ENCODE results near the gene MYL7. TPM values are rescaled to one million over a fixed set of nuclear protein-coding genes. Genes with fewer than 3 reads are reported as not detected.

MYL7 gene
- total RNA-seq, 5 donors from 2014 or later (not counting 1 experiment from before 2014, with no cell fraction given), result not detected

GRCh38 chr7:44186736-44187135, 45.6 kb upstream of the MYL7 start:
- H3K27ac Mint-ChIP-seq, result no peak overlapping the region
- CTCF ChIA-PET, result interaction anchor here in 1 of 2 donors (0.6 kb wide), 1 partner anchor 101 kb away, joined by 4 read pairs; no protein-coding TSS in a partner anchor
- Histone ChIP-seq H3K9me3 (no peaks in the 10 kb centered on the region), H3K27ac (ENCODE audit: low read length) (no peak overlapping the region), H3K4me3 (ENCODE audit: control insufficient read depth in 1 of 2, extremely low read depth in 1 of 2, low read length in 1 of 2) (no peak overlapping the region), H3K36me3 (ENCODE audit: control insufficient read depth in 2 of 2, extremely low read depth in 1 of 2, insufficient read depth in 1 of 2, low read length in 1 of 2) (no peaks in the 10 kb centered on the region), H3K27me3 (replicated peaks in 1 of 2; ENCODE audit: control insufficient read depth in 2 of 2, extremely low read depth in 1 of 2, insufficient read depth in 2 of 2, low read length in 1 of 2) (peaks cover 0 to 29% of the 10 kb centered on the region in 2 experiments), H3K4me1 (ENCODE audit: control insufficient read depth in 1 of 2, extremely low read depth in 1 of 2, insufficient read depth in 2 of 2, low read length in 2 of 2) (no peaks in the 10 kb centered on the region)
- DNase-seq, result no peak
- no CpG with 5 or more reads among the region's 5 CpGs for WGBS (ENCODE audit: insufficient coverage)
- no peaks in the 10 kb centered on the region for H3K27me3 Mint-ChIP-seq
- ATAC-seq (replicated peaks in 1 of 4), result no peak
- POLR2A ChIA-PET, result interaction anchor here in 1 of 2 donors (0.5 kb wide), 1 partner anchor 15 kb away, joined by 4 read pairs; no protein-coding TSS in a partner anchor
- peaks cover 0 to 8% (median 0%) of the 10 kb centered on the region in 3 donors for H3K9me3 Mint-ChIP-seq
- H3K36me3 Mint-ChIP-seq, result no peaks in the 10 kb centered on the region
- no peaks in the 10 kb centered on the region for H3K4me1 Mint-ChIP-seq
- no peak overlapping the region for H3K4me3 Mint-ChIP-seq

GRCh38 chr7:44185729-44186128, 44.6 kb upstream of the MYL7 start:
- no peak overlapping the region for H3K4me3 ChIP-seq (ENCODE audit: control insufficient read depth in 1 of 2, extremely low read depth in 1 of 2, low read length in 1 of 2)
- ChIA-PET CTCF (no interaction called here), POLR2A (no interaction called here)

GRCh38 chr7:44184873-44185446, 43.8 kb upstream of the MYL7 start:
- ATAC-seq (replicated peaks in 1 of 4), result no peak

More at GRCh38 chr7:44185729-44186128, 44.6 kb upstream of the MYL7 start:
- Mint-ChIP-seq H3K27me3 (no peaks in the 10 kb centered on the region), H3K4me1 (no peaks in the 10 kb centered on the region), H3K4me3 (no peak overlapping the region), H3K27ac (no peak overlapping the region), H3K9me3 (peaks cover 0 to 8% (median 0%) of the 10 kb centered on the region in 3 donors), H3K36me3 (no peaks in the 10 kb centered on the region)
- WGBS (ENCODE audit: insufficient coverage), result 78% methylated on average over 1 of the region's 5 CpGs
- Histone ChIP-seq H3K36me3 (ENCODE audit: control insufficient read depth in 2 of 2, extremely low read depth in 1 of 2, insufficient read depth in 1 of 2, low read length in 1 of 2) (no peaks in the 10 kb centered on the region), H3K27ac (ENCODE audit: low read length) (no peak overlapping the region), H3K9me3 (no peaks in the 10 kb centered on the region), H3K4me1 (ENCODE audit: control insufficient read depth in 1 of 2, extremely low read depth in 1 of 2, insufficient read depth in 2 of 2, low read length in 2 of 2) (no peaks in the 10 kb centered on the region), H3K27me3 (replicated peaks in 1 of 2; ENCODE audit: control insufficient read depth in 2 of 2, extremely low read depth in 1 of 2, insufficient read depth in 2 of 2, low read length in 1 of 2) (peaks cover 0 to 28% of the 10 kb centered on the region in 2 experiments)
- no peak for ATAC-seq (replicated peaks in 1 of 4)
- no peak for DNase-seq

GRCh38 chr7:44184206-44184872, 43.2 kb upstream of the MYL7 start:
- Mint-ChIP-seq H3K27ac (no peak overlapping the region), H3K4me3 (no peak overlapping the region), H3K27me3 (peaks cover 2% of the 10 kb centered on the region in 2 donors), H3K9me3 (peaks cover 0 to 8% (median 0%) of the 10 kb centered on the region in 3 donors), H3K4me1 (no peaks in the 10 kb centered on the region), H3K36me3 (no peaks in the 10 kb centered on the region)
- DNase-seq (no peak), ATAC-seq (replicated peaks in 1 of 4) (no peak)
- 78% methylated on average over 6 of the region's 16 CpGs for WGBS (ENCODE audit: insufficient coverage)
- Histone ChIP-seq H3K27ac (ENCODE audit: low read length) (no peak overlapping the region), H3K4me3 (ENCODE audit: control insufficient read depth in 1 of 2, extremely low read depth in 1 of 2, low read length in 1 of 2) (no peak overlapping the region), H3K4me1 (ENCODE audit: control insufficient read depth in 1 of 2, extremely low read depth in 1 of 2, insufficient read depth in 2 of 2, low read length in 2 of 2) (no peaks in the 10 kb centered on the region), H3K9me3 (no peaks in the 10 kb centered on the region), H3K27me3 (replicated peaks in 1 of 2; ENCODE audit: control insufficient read depth in 2 of 2, extremely low read depth in 1 of 2, insufficient read depth in 2 of 2, low read length in 1 of 2) (peaks cover 0 to 23% of the 10 kb centered on the region in 2 experiments), H3K36me3 (ENCODE audit: control insufficient read depth in 2 of 2, extremely low read depth in 1 of 2, insufficient read depth in 1 of 2, low read length in 1 of 2) (no peaks in the 10 kb centered on the region)
- CTCF ChIA-PET, result no interaction called here
- POLR2A ChIA-PET, result no interaction called here

More at GRCh38 chr7:44184873-44185446, 43.8 kb upstream of the MYL7 start:
- Mint-ChIP-seq H3K27ac (no peak overlapping the region), H3K36me3 (no peaks in the 10 kb centered on the region), H3K4me1 (no peaks in the 10 kb centered on the region), H3K4me3 (no peak overlapping the region), H3K9me3 (peaks cover 0 to 8% (median 0%) of the 10 kb centered on the region in 3 donors), H3K27me3 (no peaks in the 10 kb centered on the region)
- ChIA-PET CTCF (no interaction called here), POLR2A (no interaction called here)
- H3K27ac ChIP-seq (ENCODE audit: low read length), result no peak overlapping the region
- DNase-seq, result no peak
- no peaks in the 10 kb centered on the region for H3K36me3 ChIP-seq (ENCODE audit: control insufficient read depth in 2 of 2, extremely low read depth in 1 of 2, insufficient read depth in 1 of 2, low read length in 1 of 2)
- H3K4me1 ChIP-seq (ENCODE audit: control insufficient read depth in 1 of 2, extremely low read depth in 1 of 2, insufficient read depth in 2 of 2, low read length in 2 of 2), result no peaks in the 10 kb centered on the region
- no peaks in the 10 kb centered on the region for H3K9me3 ChIP-seq
- H3K4me3 ChIP-seq (ENCODE audit: control insufficient read depth in 1 of 2, extremely low read depth in 1 of 2, low read length in 1 of 2), result no peak overlapping the region
- H3K27me3 ChIP-seq (replicated peaks in 1 of 2; ENCODE audit: control insufficient read depth in 2 of 2, extremely low read depth in 1 of 2, insufficient read depth in 2 of 2, low read length in 1 of 2), result peaks cover 0 to 30% of the 10 kb centered on the region in 2 experiments
- WGBS (ENCODE audit: insufficient coverage), result no CpG with 5 or more reads among the region's 2 CpGs

GRCh38 chr7:44183386-44183785, 42.3 kb upstream of the MYL7 start:
- Mint-ChIP-seq H3K27ac (no peak overlapping the region), H3K4me3 (no peak overlapping the region), H3K27me3 (peaks cover 5% of the 10 kb centered on the region in 2 donors), H3K4me1 (no peaks in the 10 kb centered on the region), H3K9me3 (peaks cover 0 to 8% (median 0%) of the 10 kb centered on the region in 3 donors), H3K36me3 (no peaks in the 10 kb centered on the region)
- H3K4me1 ChIP-seq (ENCODE audit: control insufficient read depth in 1 of 2, extremely low read depth in 1 of 2, insufficient read depth in 2 of 2, low read length in 2 of 2), result no peaks in the 10 kb centered on the region
- no peak overlapping the region for H3K4me3 ChIP-seq (ENCODE audit: control insufficient read depth in 1 of 2, extremely low read depth in 1 of 2, low read length in 1 of 2)
- DNase-seq (no peak), ATAC-seq (replicated peaks in 1 of 4) (peak in 1 of 4 experiments; percentile 46)
- H3K36me3 ChIP-seq (ENCODE audit: control insufficient read depth in 2 of 2, extremely low read depth in 1 of 2, insufficient read depth in 1 of 2, low read length in 1 of 2), result no peaks in the 10 kb centered on the region
- no peaks in the 10 kb centered on the region for H3K9me3 ChIP-seq
- no peak overlapping the region for H3K27ac ChIP-seq (ENCODE audit: low read length)
- POLR2A ChIA-PET, result no interaction called here
- CTCF ChIA-PET, result no interaction called here
- peaks cover 0 to 14% of the 10 kb centered on the region in 2 experiments for H3K27me3 ChIP-seq (replicated peaks in 1 of 2; ENCODE audit: control insufficient read depth in 2 of 2, extremely low read depth in 1 of 2, insufficient read depth in 2 of 2, low read length in 1 of 2)
- 40% methylated on average over 1 of the region's 2 CpGs for WGBS (ENCODE audit: insufficient coverage)

GRCh38 chr7:44182827-44183226, 41.7 kb upstream of the MYL7 start:
- no peak for ATAC-seq (replicated peaks in 1 of 4)
- Histone ChIP-seq H3K27me3 (replicated peaks in 1 of 2; ENCODE audit: control insufficient read depth in 2 of 2, extremely low read depth in 1 of 2, insufficient read depth in 2 of 2, low read length in 1 of 2) (peaks cover 0 to 16% of the 10 kb centered on the region in 2 experiments), H3K4me3 (ENCODE audit: control insufficient read depth in 1 of 2, extremely low read depth in 1 of 2, low read length in 1 of 2) (no peak overlapping the region), H3K9me3 (no peaks in the 10 kb centered on the region), H3K4me1 (ENCODE audit: control insufficient read depth in 1 of 2, extremely low read depth in 1 of 2, insufficient read depth in 2 of 2, low read length in 2 of 2) (no peaks in the 10 kb centered on the region), H3K27ac (ENCODE audit: low read length) (no peak overlapping the region), H3K36me3 (ENCODE audit: control insufficient read depth in 2 of 2, extremely low read depth in 1 of 2, insufficient read depth in 1 of 2, low read length in 1 of 2) (no peaks in the 10 kb centered on the region)
- Mint-ChIP-seq H3K27me3 (peaks cover 5 to 11% of the 10 kb centered on the region in 2 donors), H3K27ac (no peak overlapping the region), H3K4me1 (no peaks in the 10 kb centered on the region), H3K4me3 (no peak overlapping the region), H3K9me3 (peaks cover 0 to 8% (median 0%) of the 10 kb centered on the region in 3 donors), H3K36me3 (no peaks in the 10 kb centered on the region)
- POLR2A ChIA-PET, result interaction anchor here in 1 of 2 donors (0.5 kb wide), 1 partner anchor 71 kb away, joined by 11 read pairs; no protein-coding TSS in a partner anchor
- 63% methylated on average over 5 of the region's 5 CpGs for WGBS (ENCODE audit: insufficient coverage)
- CTCF ChIA-PET, result no interaction called here
- DNase-seq, result no peak

All from T-cell (primary cell).